Measurements from ENCODE around the gene MAML2.

DNA sequence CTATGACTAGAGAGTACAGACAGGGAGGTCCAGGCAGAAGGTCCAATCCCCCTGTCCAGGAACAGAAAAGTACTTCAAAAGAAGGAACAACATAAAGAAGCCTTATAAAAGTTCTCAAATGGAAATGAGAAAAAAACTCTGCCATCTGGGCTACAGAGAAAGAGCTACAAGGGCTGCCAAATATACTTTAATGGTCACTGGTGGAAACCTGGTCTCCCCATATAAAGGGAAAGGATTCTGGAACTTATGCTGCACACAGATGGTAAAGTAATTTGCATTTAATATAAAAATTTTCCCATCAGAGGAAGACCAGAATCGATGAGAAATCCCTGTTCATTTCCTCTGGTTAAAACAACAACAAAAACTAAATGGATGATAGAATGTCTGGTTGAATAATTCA is 299.7 kb downstream of the MAML2 start:
- TF ChIP-seq, protein P1, sequence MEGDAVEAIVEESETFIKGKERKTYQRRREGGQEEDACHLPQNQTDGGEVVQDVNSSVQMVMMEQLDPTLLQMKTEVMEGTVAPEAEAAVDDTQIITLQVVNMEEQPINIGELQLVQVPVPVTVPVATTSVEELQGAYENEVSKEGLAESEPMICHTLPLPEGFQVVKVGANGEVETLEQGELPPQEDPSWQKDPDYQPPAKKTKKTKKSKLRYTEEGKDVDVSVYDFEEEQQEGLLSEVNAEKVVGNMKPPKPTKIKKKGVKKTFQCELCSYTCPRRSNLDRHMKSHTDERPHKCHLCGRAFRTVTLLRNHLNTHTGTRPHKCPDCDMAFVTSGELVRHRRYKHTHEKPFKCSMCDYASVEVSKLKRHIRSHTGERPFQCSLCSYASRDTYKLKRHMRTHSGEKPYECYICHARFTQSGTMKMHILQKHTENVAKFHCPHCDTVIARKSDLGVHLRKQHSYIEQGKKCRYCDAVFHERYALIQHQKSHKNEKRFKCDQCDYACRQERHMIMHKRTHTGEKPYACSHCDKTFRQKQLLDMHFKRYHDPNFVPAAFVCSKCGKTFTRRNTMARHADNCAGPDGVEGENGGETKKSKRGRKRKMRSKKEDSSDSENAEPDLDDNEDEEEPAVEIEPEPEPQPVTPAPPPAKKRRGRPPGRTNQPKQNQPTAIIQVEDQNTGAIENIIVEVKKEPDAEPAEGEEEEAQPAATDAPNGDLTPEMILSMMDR (IDR thresholded peaks at IDR 0.05; ENCODE audit: low read length) = no peak
- no peak for TF ChIP-seq EZH2 (optimal IDR thresholded peaks at IDR 0.05; ENCODE audit: low read depth, low read length)

All from MM.1S (cell line).